A549 (cell line): ENCODE measurements around the gene ITGA7. TPM values are rescaled to one million over a fixed set of nuclear protein-coding genes. Genes with fewer than 3 reads are reported as not detected.

Experiments used
- ATAC-seq, 2 experiments: fragments of 200-7000 bp in 1 of 2; fragments of >200 bp in 1 of 2; cut with Nextera tagmentation in 1 of 2; cut with Tn5 transposase in 1 of 2; 3 replicates each; pipeline versions ENCODE4 v1.8.0 to v1.9.1; 2018 to 2020; ENCODE audit warnings: mild to moderate bottlenecking in 1 of 2, moderate library complexity in 1 of 2
- CTCF ChIA-PET: fragments of 300-600 bp; sonication (Branson Sonifier 250); formaldehyde crosslinking; extraction: SDS; loops from one replicate; lab custom pipeline; 2021; ENCODE audit warnings: antibody characterized with exemption, inconsistent platforms; lab: Yijun Ruan, JAX
- POLR2A ChIA-PET: fragments of 350-600 bp; formaldehyde crosslinking; extraction: SDS; loops from one replicate; lab custom pipeline; 2021; ENCODE audit warnings: antibody characterized with exemption, inconsistent platforms; lab: Yijun Ruan, JAX
- DNase-seq, 2 experiments: peaks; one replicate each; pipeline versions ENCODE4 v3.0.0 to v3.0.0-alpha.2; 2011 to 2016; ENCODE audit warnings: low read depth in 1 of 2, low spot score in 1 of 2
- FAIRE-seq: peaks from 2 replicates; lab custom pipeline; 2011; peaks lifted over from hg19 to GRCh38; lab: Jason Lieb, UNC
- H3K27ac ChIP-seq, 2 experiments: fragments of >200 bp; sonication (Bioruptor Twin); formaldehyde crosslinking; 3 replicates each; pipeline ENCODE4 v1.5.1; 2016 to 2017
- H3K4me1 ChIP-seq: fragments of >200 bp; sonication (Bioruptor Twin); formaldehyde crosslinking; 3 replicates; pipeline ENCODE4 v1.6.1; 2016
- H3K4me2 ChIP-seq: fragments of >200 bp; sonication (Bioruptor Twin); formaldehyde crosslinking; 3 replicates; pipeline ENCODE4 v1.6.1; 2016
- H3K4me3 ChIP-seq: fragments of >200 bp; sonication (Bioruptor Twin); formaldehyde crosslinking; 3 replicates; pipeline ENCODE4 v1.5.1; 2016
- H3K9me3 ChIP-seq: fragments of >200 bp; sonication (Bioruptor Twin); formaldehyde crosslinking; 3 replicates; pipeline ENCODE4 v1.6.1; 2016
- CBX2 ChIP-seq: fragments of 200-600 bp; sonication (generic); IDR thresholded peaks from 2 replicates; pipeline ENCODE4 v1.6.1; 2016; ENCODE audit warnings: low read depth, mild to moderate bottlenecking, borderline replicate concordance
- FOSB ChIP-seq: fragments of 250-450 bp; sonication (Bioruptor Pico); IDR thresholded peaks from 2 replicates; pipeline ENCODE4 v1.5.0; 2020; ENCODE audit warnings: mild to moderate bottlenecking, moderate library complexity
- FOSL2 ChIP-seq, 2 experiments: fragments of 450-650 bp in 1 of 2; fragments of >200 bp in 1 of 2; sonication (Bioruptor Twin) in 1 of 2; formaldehyde crosslinking; IDR thresholded peaks; 2 replicates each; pipeline versions ENCODE4 v1.5.0 to v1.6.1; 2016 to 2020; ENCODE audit warnings: mild to moderate bottlenecking in 1 of 2, moderate library complexity in 1 of 2
- FOXS1 ChIP-seq: fragments of 250-450 bp; sonication (Bioruptor Pico); IDR thresholded peaks from 2 replicates; pipeline ENCODE4 v1.5.0; 2020; ENCODE audit warnings: mild to moderate bottlenecking, moderate library complexity
- GATA3 ChIP-seq: IDR thresholded peaks from 2 replicates; pipeline ENCODE4 v1.6.1; 2012; ENCODE audit warnings: borderline replicate concordance
- HDAC2 ChIP-seq: fragments of 200-600 bp; sonication (generic); IDR thresholded peaks from 2 replicates; pipeline ENCODE4 v1.6.1; 2016
- HES2 ChIP-seq: fragments of >200 bp; sonication (Bioruptor Twin); formaldehyde crosslinking; IDR thresholded peaks from 2 replicates; pipeline ENCODE4 v1.6.1; 2016
- HOXB13 ChIP-seq: fragments of 250-450 bp; sonication (Bioruptor Pico); IDR thresholded peaks from 2 replicates; pipeline ENCODE4 v1.5.0; 2020; ENCODE audit warnings: low read depth, mild to moderate bottlenecking, moderate library complexity
- HOXB5 ChIP-seq: fragments of 250-450 bp; sonication (Bioruptor Pico); IDR thresholded peaks from 2 replicates; pipeline ENCODE4 v1.5.0; 2020; ENCODE audit warnings: mild to moderate bottlenecking, moderate library complexity
- JUN ChIP-seq, 2 experiments: fragments of >200 bp; sonication (Bioruptor Twin); formaldehyde crosslinking; IDR thresholded peaks; 2 replicates in 1 of 2; 3 replicates in 1 of 2; pipeline ENCODE4 v1.6.1; 2016 to 2017
- JUNB ChIP-seq: fragments of >200 bp; sonication (Bioruptor Twin); formaldehyde crosslinking; IDR thresholded peaks from 2 replicates; pipeline ENCODE4 v1.6.1; 2016
- KDM1A ChIP-seq: fragments of 200-600 bp; sonication (generic); IDR thresholded peaks from 2 replicates; pipeline ENCODE4 v1.6.1; 2016; ENCODE audit warnings: low read depth, mild to moderate bottlenecking
- MAZ ChIP-seq: fragments of 150-350 bp; IDR thresholded peaks from 2 replicates; pipeline ENCODE4 v1.6.1; 2014; ENCODE audit warnings: antibody characterized with exemption, low read depth, low read length, borderline replicate concordance
- NFE2L2 ChIP-seq: fragments of 150-350 bp; conservative IDR thresholded peaks from 2 replicates; pipeline ENCODE4 v1.6.1; 2014; ENCODE audit warnings: low read length
- PBX3 ChIP-seq: IDR thresholded peaks from 2 replicates; pipeline ENCODE4 v1.6.1; 2012
- PHF8 ChIP-seq: fragments of 200-600 bp; sonication (generic); IDR thresholded peaks from 2 replicates; pipeline ENCODE4 v1.6.1; 2016; ENCODE audit warnings: low read depth, mild to moderate bottlenecking, antibody characterized with exemption, moderate library complexity, borderline replicate concordance
- POLR2AphosphoS2 ChIP-seq: conservative IDR thresholded peaks from 2 replicates; pipeline ENCODE4 v1.6.1; 2012; ENCODE audit warnings: low read length, improper control_type of control experiment, inconsistent platforms
- RARB ChIP-seq: fragments of 250-450 bp; sonication (Bioruptor Pico); IDR thresholded peaks from 2 replicates; pipeline ENCODE4 v1.8.0; 2021; ENCODE audit warnings: mild to moderate bottlenecking, moderate library complexity
- SMC3 ChIP-seq: fragments of >200 bp; sonication (Bioruptor Twin); formaldehyde crosslinking; IDR thresholded peaks from 3 replicates; pipeline ENCODE4 v1.6.1; 2018; ENCODE audit warnings: inconsistent platforms
- TFCP2L1 ChIP-seq: fragments of 250-450 bp; sonication (Bioruptor Pico); IDR thresholded peaks from 2 replicates; pipeline ENCODE4 v1.5.0; 2021; ENCODE audit warnings: mild to moderate bottlenecking
- USF2 ChIP-seq: fragments of 450-650 bp; IDR thresholded peaks from 2 replicates; pipeline ENCODE4 v1.6.1; 2014; ENCODE audit warnings: antibody characterized with exemption
- ZC3H11A ChIP-seq: fragments of 450-650 bp; IDR thresholded peaks from 2 replicates; pipeline ENCODE4 v1.6.1; 2014; ENCODE audit warnings: antibody characterized with exemption, mild to moderate bottlenecking
- ZSCAN20 ChIP-seq: fragments of 250-450 bp; sonication (Bioruptor Pico); IDR thresholded peaks from 2 replicates; pipeline ENCODE4 v1.8.0; 2022; ENCODE audit warnings: mild to moderate bottlenecking, moderate library complexity
- WGBS: methylation state at CpG from one replicate; pipeline ENCODE4 v1.1.6; 2017; ENCODE audit errors: missing lambda C conversion rate; 5-methylcytosine and 5-hydroxymethylcytosine counted together
- polyA plus RNA-seq, 4 experiments: library from polyadenylated mRNA; depleted of rRNA in 3 of 4; stranded (reverse); fragments of >200 nt; fragmentation: RNase III in 1 of 4; extraction: RNeasy Plus Mini Kit Qiagen cat#74134 plus additional on column Dnase treatment in 1 of 4; gene quantifications; 2 replicates in 3 of 4; 3 replicates in 1 of 4; pipeline ENCODE4 v1.2.3, GENCODE V29; 2011 to 2017

The ITGA7 gene
- polyA plus RNA-seq, 2 of the 4 experiments (the other 2 are of a cell fraction), result 1.4 to 1.9 TPM

GRCh38 chr12:55724226-55724939 lies 16.7 kb upstream of the ITGA7 start (continued):
- TF ChIP-seq HOXB13 (CRISPR knock-in tag) (no peak), HOXB5 (no peak), USF2 (no peak), PBX3 (no peak), RARB (CRISPR knock-in tag) (no peak), ZC3H11A (no peak), GATA3 (no peak), PHF8 (no peak), JUN (IDR thresholded peaks at IDR 0.05) (no peak), MAZ (no peak)

GRCh38 chr12:55723516-55724225 lies 16.0 kb upstream of the ITGA7 start:
- ChIA-PET CTCF (interaction anchor here (0.6 to 12.3 kb wide), 7 partner anchors 12 to 466 kb away, joined by 3 to 139 read pairs (median 6); partner anchors contain the start of genes GDF11 and SMARCC2), POLR2A (no interaction called here)
- Histone ChIP-seq H3K4me1 (peaks cover 56% of the 10 kb centered on the region), H3K27ac (peak overlapping the region in 1 of 2 experiments; percentile 31; a peak in 1 of 6 replicates), H3K4me3 (no peak overlapping the region), H3K9me3 (no peaks in the 10 kb centered on the region), H3K4me2 (no peak overlapping the region)
- FAIRE-seq (no peak), DNase-seq (no peak), ATAC-seq (no peak)
- TF ChIP-seq POLR2AphosphoS2 (peak; percentile 33), SMC3 (no peak)
- 70% methylated on average over 10 of the region's 10 CpGs for WGBS

- FAIRE-seq (no peak), ATAC-seq (no peak), DNase-seq (no peak)
- ChIA-PET POLR2A (no interaction called here), CTCF (interaction anchor here (1.3 to 12.3 kb wide), 5 partner anchors 15 to 93 kb away, joined by 3 to 139 read pairs (median 13); partner anchors contain the start of gene GDF11)
- over 99% methylated on average over 8 of the region's 8 CpGs for WGBS
- peaks cover 59% of the 10 kb centered on the region for H3K4me1 ChIP-seq
- H3K27ac ChIP-seq, result no peak overlapping the region
- TF ChIP-seq HDAC2 (no peak), ZSCAN20 (CRISPR knock-in tag) (no peak), CBX2 (no peak), HES2 (no peak), PBX3 (no peak), TFCP2L1 (CRISPR knock-in tag) (no peak), FOSB (CRISPR knock-in tag) (no peak), KDM1A (no peak), NFE2L2 (no peak), RARB (CRISPR knock-in tag) (no peak), FOXS1 (no peak), PHF8 (no peak), ZC3H11A (no peak), FOSL2 (IDR thresholded peaks at IDR 0.05) (no peak), FOSL2 (CRISPR knock-in tag; IDR thresholded peaks at IDR 0.05) (no peak), JUNB (no peak), POLR2AphosphoS2 (no peak)
- no peak overlapping the region for H3K4me2 ChIP-seq
- no peak overlapping the region for H3K4me3 ChIP-seq
- no peaks in the 10 kb centered on the region for H3K9me3 ChIP-seq
Measured at GRCh38 chr12:55722948-55723347, 15.2 kb upstream of the ITGA7 start.
